GM12892 (cell line): Measurements from ENCODE around the gene NDUFA7.

ENCODE experiments used
- DNase-seq: peaks from one replicate; pipeline ENCODE4 v3.0.0; 2011; ENCODE audit not compliant: insufficient read length
- FAIRE-seq: peaks from 2 replicates; lab custom pipeline; 2011; peaks lifted over from hg19 to GRCh38; lab: Jason Lieb, UNC
- POLR2A ChIP-seq: IDR thresholded peaks from 2 replicates; pipeline ENCODE4 v1.6.1; 2011; ENCODE audit warnings: low read depth, low read length, control low read depth
- POLR2AphosphoS5 ChIP-seq: IDR thresholded peaks from 2 replicates; pipeline ENCODE4 v1.6.1; 2011; ENCODE audit warnings: low read depth, low read length, control low read depth
- TAF1 ChIP-seq: IDR thresholded peaks from 2 replicates; pipeline ENCODE4 v1.6.1; 2011; ENCODE audit warnings: low read depth, mild to moderate bottlenecking, control low read depth, low read length, borderline replicate concordance

Gene NDUFA7

GRCh38 chr19:8337728-8338127 lies 16.6 kb upstream of the NDUFA7 start:
- FAIRE-seq: no peak

GRCh38 chr19:8336660-8337059 lies 15.5 kb upstream of the NDUFA7 start:
- DNase-seq (no peak), FAIRE-seq (no peak)
- TF ChIP-seq POLR2A (no peak), TAF1 (no peak), POLR2AphosphoS5 (no peak)

More at GRCh38 chr19:8337728-8338127, 16.6 kb upstream of the NDUFA7 start:
- DNase-seq: no peak
- TF ChIP-seq TAF1 (no peak), POLR2AphosphoS5 (no peak), POLR2A (no peak)

GRCh38 chr19:8336072-8336569 lies 14.9 kb upstream of the NDUFA7 start:
- DNase-seq: no peak
- TF ChIP-seq POLR2AphosphoS5 (no peak), TAF1 (no peak), POLR2A (no peak)
- no peak for FAIRE-seq

GRCh38 chr19:8335343-8336071 lies 14.3 kb upstream of the NDUFA7 start:
- DNase-seq (no peak), FAIRE-seq (no peak)
- TF ChIP-seq POLR2AphosphoS5 (no peak), TAF1 (no peak), POLR2A (no peak)

GRCh38 chr19:8334458-8335342 lies 13.5 kb upstream of the NDUFA7 start:
- TF ChIP-seq POLR2A (no peak), TAF1 (no peak), POLR2AphosphoS5 (no peak)
- FAIRE-seq: no peak
- DNase-seq: peak; percentile 64

GRCh38 chr19:8333767-8334457 lies 12.7 kb upstream of the NDUFA7 start:
- FAIRE-seq: no peak
- DNase-seq: no peak

GRCh38 chr19:8332976-8333766 lies 12.0 kb upstream of the NDUFA7 start:
- TF ChIP-seq TAF1 (no peak), POLR2AphosphoS5 (no peak), POLR2A (no peak)
- FAIRE-seq: no peak
- no peak for DNase-seq

More at GRCh38 chr19:8333767-8334457, 12.7 kb upstream of the NDUFA7 start:
- TF ChIP-seq POLR2A: no peak
- no peak for TF ChIP-seq POLR2AphosphoS5
- no peak for TF ChIP-seq TAF1

GRCh38 chr19:8331263-8331845 lies 10.2 kb upstream of the NDUFA7 start:
- TF ChIP-seq TAF1 (no peak), POLR2A (no peak), POLR2AphosphoS5 (no peak)
- no peak for FAIRE-seq
- no peak for DNase-seq

- FAIRE-seq (no peak), DNase-seq (no peak)
- TF ChIP-seq TAF1 (no peak), POLR2A (no peak), POLR2AphosphoS5 (no peak)
Observed at GRCh38 chr19:8329996-8330395, 8.8 kb upstream of the NDUFA7 start.

GRCh38 chr19:8325454-8325853 lies 4.3 kb upstream of the NDUFA7 start:
- no peak for TF ChIP-seq POLR2AphosphoS5
- TF ChIP-seq TAF1: no peak
- TF ChIP-seq POLR2A: no peak
- FAIRE-seq (no peak), DNase-seq (no peak)
